Raji (cell line): ENCODE results near the gene NCK2.

ENCODE experiments used
- POLR2A ChIP-seq: IDR thresholded peaks from 2 replicates; pipeline ENCODE4 v1.6.1; 2011; ENCODE audit warnings: low read depth, low read length, control low read depth; ENCODE audit not compliant: insufficient read depth

Gene NCK2

DNA sequence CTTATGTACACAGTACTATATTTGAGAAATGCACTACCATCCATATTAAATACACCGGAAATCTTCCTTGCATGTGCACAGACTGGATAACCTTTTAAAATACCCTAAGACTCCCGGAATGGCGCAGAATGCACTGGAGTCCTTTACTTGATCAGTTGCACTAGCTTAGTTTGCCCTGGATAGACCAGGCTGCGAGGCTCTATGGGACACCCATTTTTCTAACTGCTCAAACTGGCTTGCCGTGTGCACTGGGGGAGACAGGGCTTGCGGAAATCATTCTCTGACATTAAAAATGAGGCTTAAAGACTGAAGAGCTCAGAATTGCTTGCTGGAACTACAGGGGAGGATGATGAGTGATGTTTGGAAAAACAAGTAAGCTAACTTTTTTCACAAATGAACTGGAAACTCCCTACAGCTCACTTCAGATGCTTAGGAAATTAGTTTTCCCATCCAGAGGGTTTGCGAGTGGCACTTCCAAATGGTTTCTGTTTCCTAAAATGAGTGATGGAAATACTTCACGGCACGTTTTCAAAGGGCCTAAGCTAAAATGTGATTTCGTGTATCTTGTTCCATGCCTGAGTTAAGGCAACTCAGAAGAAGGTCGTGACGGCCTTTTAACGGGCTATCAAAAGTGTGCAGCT, 2.7 kb downstream of the NCK2 start:
- no peak for TF ChIP-seq POLR2A

GRCh38 chr2:105747991-105748390, 3.3 kb downstream of the NCK2 start:
- TF ChIP-seq POLR2A = no peak

DNA sequence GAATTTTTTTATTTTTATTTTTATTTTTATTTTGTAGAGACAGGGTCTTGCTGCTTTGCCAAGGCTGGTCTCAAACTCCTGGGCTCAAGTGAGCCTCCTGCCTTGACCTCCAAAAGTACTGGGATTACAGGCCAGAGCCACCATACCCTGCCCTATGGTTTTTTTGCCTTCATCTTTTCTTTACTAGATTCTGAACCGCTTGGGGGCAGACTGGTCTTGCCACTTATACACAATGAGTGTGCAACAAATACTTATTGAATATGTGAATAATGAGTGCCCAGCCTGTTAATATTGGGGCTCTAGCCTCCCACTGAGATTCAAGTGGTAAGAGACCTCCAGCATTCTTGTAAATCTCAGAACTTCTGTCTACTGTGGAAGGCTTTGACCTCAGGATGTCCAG, 3.9 kb downstream of the NCK2 start:
- no peak for TF ChIP-seq POLR2A

DNA sequence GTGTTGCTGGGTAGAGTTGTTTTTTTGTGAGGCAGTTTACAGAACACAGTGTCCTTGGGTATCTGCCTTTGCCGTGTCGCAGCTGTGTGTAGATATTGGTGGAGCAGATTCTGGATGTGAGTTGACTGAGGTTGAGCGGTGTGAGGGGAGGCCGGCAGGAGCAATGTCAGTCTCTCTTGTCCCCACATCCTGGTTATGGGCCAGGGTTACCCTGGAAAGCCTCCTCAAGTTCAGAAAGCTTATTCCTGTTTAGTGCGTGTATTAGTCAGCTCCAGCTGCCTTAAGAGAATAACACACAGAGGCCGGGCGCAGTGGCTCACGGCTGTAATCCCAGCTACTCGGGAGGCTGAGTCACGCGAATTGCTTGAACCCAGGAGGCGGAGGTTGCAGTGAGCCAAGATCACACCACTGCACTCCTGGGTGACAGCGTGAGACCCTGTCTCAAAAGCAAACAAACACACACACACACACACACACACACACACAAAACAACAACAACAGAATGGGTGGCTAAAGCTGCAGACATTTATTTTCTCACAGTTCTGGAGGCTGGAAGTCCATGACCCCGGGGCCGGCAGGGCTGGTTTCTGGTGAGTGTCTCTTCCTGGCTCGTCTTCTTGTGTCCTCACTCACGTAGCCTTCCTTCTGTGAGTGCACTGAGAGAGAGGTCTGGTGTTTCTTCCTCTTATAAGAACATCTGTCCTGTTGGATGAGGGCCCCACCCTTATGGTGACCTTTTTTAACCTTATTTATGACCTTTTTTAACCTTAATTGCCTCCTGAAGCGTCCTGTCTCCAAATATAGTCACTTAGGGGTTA, 5.1 kb downstream of the NCK2 start:
- no peak for TF ChIP-seq POLR2A

GRCh38 chr2:105750735-105751134, 6.0 kb downstream of the NCK2 start:
- TF ChIP-seq POLR2A = no peak

DNA sequence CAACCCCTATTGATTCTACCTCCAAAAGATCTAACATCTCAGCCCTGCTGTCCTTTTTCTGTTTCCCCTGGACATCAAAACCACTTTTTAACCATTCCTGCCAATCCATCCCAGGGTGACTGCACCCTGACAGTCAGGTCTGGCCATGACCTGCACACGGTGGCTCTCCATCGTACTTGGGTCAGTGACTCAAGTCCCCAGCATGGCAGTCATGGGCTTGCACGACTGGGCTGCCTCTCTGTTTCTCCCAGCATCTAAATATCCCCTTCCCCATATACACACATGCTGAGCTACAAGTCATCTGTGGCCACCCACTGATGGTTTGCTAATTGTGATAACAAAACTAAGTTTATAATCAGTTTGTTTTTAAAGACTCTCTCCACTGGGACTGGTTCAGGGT, 6.6 kb downstream of the NCK2 start:
- TF ChIP-seq POLR2A = no peak

GRCh38 chr2:105752691-105753358, 8.1 kb downstream of the NCK2 start:
- TF ChIP-seq POLR2A = no peak

DNA sequence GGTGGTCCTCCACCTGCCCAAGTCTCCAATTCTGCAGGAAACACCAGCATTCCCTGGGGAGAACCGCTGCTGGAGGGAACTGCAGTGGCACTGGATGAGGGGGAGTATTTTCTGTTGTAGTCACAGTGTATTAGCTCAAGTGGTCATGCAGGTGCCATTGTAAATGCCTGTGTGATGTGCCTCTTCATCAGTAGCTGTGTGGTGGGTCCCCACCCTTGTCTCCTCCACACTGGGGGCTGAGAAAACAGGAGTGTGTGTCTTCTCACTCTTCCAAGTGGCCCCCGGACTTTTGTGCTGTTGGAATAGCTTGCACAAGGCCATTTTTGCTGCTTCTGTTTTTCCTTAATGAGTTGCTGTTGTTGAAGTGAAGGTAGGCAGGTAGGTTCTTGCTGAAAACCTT, 8.7 kb downstream of the NCK2 start:
- no peak for TF ChIP-seq POLR2A

- TF ChIP-seq POLR2A = no peak
Observed at GRCh38 chr2:105754011-105754410, 9.3 kb downstream of the NCK2 start.

DNA sequence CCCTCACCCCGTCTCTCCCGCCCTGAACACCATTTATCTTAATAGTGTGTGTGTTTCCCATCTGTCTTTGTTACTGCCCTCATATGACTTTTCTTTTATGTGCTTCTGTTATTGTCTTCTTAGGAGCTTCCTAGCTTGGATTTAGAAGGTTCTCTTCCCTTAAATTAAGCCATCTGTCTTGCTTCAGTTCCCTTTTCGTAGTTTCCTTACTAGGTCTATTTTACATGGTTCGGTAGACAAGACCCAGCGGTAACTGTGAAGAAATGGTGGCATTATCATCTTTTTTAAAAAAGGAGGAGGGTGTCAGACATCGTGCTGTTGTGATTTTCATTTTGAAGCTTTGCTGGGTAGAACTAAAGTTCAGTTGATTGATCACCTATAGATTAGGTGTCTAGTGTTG, 10.3 kb downstream of the NCK2 start:
- TF ChIP-seq POLR2A = no peak

- TF ChIP-seq POLR2A = no peak
Observed at GRCh38 chr2:105755895-105756294, 11.2 kb downstream of the NCK2 start.

- TF ChIP-seq POLR2A = no peak
Observed at GRCh38 chr2:105756435-105756834, 11.7 kb downstream of the NCK2 start.

- TF ChIP-seq POLR2A = no peak
Observed at GRCh38 chr2:105757433-105757832, 12.7 kb downstream of the NCK2 start.

- TF ChIP-seq POLR2A = no peak
Observed at GRCh38 chr2:105760191-105760590, 15.5 kb downstream of the NCK2 start.

DNA sequence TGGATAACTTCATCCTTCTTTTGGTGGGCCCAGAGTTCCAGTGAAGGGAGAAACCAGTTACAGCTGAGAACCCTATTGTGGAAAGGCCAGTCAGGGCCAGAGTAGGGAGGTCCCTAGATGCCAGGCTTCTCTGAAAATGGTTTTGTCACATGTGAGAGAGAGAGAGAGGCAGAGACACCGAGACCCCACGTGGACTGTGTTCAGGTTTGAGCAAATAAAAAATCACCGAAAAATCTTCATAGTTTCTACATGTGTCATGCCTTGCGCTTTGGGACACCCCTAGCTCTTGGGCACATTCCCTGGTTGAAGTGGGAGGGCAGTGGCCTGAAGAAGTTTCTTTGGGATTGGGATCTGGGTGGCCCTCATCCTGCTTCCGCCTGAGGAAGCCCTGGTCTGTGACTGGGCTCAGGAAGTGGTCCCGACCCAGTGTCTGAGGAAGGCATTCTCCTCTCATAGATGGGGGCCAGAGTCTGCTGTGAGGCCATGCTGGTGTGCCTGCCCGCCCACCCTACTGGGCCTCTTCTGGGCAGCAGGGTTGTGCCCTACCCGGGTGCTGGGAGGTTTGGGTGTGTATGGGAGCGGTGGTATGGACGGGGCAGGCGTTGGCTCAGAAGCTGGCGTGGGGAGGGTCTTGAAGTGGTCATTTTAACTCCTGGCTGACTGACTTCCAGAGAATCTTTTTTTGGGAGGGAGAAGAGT, 16.1 kb downstream of the NCK2 start:
- no peak for TF ChIP-seq POLR2A
